GM19035 (cell line): ENCODE results near the gene MLNR.
A peak's percentile ranks its signal among the peaks of the same experiment; 100 is the strongest.

Experiments
- ATAC-seq: cut with Tn5 transposase; IDR thresholded peaks from one replicate; pipeline ENCODE4 v1.9.1; 2021; ENCODE audit not compliant: unreplicated experiment

MLNR gene

GRCh38 chr13:49225223-49226042 is 5.3 kb downstream of the MLNR start:
- no peak for ATAC-seq

GRCh38 chr13:49226613-49227012 is 6.5 kb downstream of the MLNR start:
- no peak for ATAC-seq

DNA sequence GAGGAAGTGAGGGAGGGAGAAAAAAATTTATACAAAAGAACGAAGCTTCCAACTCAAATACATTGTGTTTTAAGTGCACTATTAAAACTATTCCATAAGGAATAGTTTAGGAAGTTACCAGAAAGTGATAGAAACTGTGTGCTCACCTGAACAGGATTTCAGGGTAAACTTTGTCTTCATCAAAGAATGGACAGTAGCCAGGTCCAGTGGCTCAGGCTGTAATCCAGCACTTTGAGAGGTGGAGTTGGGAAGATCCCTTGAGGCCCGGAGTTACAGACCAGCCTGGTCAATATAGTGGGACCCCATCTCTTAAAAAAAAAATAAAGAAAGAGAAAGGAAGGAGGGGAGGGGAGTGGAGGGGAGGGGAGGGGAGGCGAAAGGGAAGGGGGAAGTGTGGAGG is 14.6 kb downstream of the MLNR start:
- no peak for ATAC-seq

GRCh38 chr13:49235856-49236431 is 15.8 kb downstream of the MLNR start:
- ATAC-seq = no peak

GRCh38 chr13:49238621-49239020 is 18.5 kb downstream of the MLNR start:
- ATAC-seq = no peak

GRCh38 chr13:49240017-49240416 is 19.9 kb downstream of the MLNR start:
- ATAC-seq = no peak

- no peak for ATAC-seq
Observed at GRCh38 chr13:49241296-49241695, 21.2 kb downstream of the MLNR start.

DNA sequence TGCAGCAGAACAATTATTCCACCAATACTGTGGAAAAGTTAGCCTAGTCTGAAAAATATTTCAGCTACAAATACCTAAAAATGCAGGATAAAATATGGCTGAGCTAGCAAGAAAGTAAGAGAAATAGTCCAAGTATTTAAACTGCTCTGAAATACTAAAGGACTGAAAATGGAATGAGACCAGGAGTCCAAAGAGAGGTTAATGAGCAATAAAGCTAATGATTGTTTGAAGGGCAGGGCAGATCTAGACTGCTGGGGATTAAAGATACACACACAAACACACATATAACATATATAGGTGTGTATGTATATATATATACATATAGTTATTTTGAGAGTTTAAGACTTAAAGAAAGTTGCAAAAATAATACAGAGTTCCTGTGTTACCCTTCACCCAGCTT is 25.0 kb downstream of the MLNR start:
- ATAC-seq = no peak

DNA sequence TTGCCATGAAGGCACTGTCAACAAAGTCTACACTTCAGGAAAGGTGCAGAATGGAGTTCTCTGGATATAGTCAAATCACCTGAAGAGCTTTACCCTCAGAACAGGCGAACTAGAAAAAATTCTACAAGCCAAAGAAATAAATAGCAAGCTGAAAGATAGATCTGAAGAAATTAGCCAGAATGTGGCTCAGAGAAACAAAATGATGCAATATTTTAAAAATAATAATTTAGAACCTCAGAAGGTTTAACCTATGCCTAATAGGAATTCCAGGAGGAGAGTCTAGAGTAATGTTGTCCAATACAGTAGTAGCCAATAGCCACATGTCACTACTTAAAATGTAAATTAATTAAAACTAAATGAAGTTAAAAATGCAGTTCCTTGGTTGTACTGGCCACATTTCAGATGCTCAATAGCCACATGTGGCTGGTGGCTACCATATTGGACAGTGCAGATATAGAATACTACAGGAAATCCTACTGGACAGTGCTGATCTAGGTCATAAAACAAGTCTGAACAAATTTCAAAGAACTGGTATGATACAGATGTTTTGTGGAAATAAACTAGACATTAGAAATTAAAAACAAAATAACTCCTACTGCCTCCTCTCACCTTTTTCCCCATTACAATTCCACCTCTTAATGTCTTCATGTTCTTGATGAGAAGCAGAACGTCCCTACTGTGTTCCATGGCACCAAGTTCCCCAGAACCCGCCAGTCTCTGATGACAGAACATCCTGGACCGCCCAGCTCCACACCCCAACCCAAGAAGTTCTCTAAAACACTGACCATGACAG is 26.9 kb downstream of the MLNR start:
- peak; percentile 47 for ATAC-seq

DNA sequence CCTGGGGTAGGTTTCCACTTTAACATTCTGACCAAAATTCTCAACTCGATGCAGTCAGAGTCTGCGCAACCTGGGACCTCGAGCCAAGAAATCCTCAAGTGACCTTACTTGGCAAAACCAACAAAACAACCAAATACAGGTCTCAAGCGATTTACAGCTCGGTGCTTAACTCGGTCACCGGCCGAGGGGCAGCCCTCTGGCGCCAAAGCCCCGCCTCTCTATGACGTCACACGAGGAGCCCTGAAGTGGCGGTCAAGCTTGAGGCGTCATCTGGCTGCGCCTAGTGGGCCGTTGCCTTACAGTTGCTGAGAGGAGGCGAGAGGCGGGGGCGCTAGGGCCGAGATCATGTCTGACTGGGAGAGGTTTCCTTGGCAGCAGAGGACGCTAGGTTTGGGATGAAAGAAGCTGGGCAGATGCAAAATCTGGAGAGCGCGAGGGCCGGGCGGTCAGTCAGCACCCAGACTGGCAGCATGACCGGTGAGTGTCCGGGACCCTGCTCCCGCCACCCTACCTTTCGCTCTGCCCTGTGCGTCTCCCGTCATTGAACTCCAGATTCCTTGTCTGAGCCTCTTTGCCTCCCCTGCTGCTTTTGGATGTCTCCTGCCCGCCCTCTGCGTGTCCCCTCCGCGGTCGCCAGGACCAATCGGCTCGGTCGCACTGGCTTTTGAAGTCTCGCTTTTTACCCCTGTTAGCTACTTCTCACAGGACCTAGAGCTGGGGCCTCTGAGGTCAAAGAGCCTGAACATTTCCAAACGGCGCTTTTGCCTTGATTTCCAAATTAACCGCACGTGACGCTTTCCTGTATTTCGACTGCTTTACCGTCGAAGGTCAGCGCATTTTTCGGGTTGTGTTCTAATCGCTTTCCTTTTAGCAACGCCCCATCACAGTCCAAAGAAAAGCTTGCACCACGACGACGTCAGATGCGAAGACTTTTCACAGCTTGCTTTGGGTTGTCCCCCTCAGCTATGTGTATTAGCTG is 27.8 kb downstream of the MLNR start, which contains the start of gene CDADC1:
TSS of gene CDADC1 (plus strand) at position 283 of the 979 bp plus-strand sequence. CDS start at position 396, 113 bp downstream.
- ATAC-seq = peak; percentile 97

GRCh38 chr13:49248622-49249002 is 28.5 kb downstream of the MLNR start:
- ATAC-seq = no peak

DNA sequence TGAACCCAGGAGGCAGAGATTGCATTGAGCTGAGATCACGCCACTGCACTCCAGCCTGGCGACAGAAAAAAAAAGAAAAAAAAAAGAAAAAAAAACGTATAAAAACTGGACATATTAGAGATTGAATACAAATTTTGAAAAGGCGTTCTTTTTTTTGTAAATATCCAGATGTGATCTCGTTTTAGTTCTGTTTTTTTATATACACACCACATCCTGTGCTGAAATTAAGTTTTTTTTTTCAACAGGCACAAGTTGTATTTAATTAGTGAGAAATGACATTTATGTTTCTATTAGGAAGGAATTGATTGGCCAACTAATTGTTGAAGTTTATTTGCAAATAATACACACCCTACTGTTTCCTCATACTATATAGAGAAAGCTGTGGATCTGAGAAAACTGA is 31.2 kb downstream of the MLNR start:
- no peak for ATAC-seq

DNA sequence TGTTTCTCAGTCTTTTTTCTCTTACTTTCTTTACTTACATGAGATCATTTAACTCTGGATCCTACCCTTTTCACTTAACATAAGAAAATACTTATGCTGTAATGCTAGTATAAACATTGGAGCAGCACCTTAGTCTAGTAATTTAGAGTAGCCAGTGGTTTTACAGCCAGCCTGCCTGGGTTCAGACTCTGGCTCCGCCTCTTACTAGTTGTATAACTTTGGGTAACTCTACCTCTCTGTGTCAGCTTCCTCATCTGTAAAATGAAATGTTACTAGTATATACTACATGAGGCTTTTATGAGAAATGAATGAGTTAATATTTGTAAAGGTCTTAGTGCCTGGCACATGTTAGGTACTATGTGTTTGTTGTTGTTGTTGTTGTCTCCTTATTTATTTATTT is 33.2 kb downstream of the MLNR start:
- no peak for ATAC-seq

DNA sequence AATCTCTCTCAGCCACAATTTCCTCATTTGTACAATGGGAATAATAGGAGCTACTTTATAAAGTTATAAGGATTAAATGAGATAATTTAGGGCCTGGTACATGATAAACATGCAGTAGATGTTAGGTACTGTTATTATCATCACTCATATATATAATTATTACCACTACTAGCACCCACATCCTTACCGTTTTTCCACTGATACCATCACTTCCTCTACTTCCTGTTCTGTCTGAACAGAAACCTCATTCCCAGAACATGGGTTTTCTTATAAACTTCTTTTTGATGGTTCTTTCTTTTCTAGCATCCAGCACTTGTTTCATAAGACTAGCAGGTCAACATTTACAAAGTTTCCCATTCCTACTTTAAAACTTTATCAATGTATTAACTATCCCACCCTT is 33.9 kb downstream of the MLNR start:
- ATAC-seq = no peak

DNA sequence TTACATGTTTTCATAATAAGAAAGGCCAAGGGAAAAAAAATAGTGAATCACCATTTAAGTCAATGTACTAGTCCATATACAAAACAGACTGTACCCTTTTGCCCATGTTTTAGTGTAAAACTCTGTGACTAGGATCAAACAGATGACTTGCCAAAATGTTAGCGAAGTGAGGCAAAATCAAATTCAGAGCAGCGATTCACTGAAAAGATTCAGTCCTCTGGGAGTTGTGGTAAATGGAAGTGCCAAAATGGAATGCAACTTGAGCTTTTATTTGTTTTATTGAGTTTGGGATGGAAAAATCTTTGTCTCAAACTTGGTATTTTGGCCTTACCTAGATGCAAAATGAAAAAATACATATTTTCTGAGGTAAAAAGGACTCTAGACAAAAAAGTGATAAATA is 36.7 kb downstream of the MLNR start:
- ATAC-seq = no peak

GRCh38 chr13:49258089-49258796 is 38.1 kb downstream of the MLNR start:
- no peak for ATAC-seq

- ATAC-seq = no peak
Observed at GRCh38 chr13:49259586-49259985, 39.4 kb downstream of the MLNR start.

GRCh38 chr13:49262634-49263033 is 42.5 kb downstream of the MLNR start:
- ATAC-seq = no peak

GRCh38 chr13:49265822-49266221 is 45.7 kb downstream of the MLNR start:
- no peak for ATAC-seq

- ATAC-seq = no peak
Observed at GRCh38 chr13:49271264-49271663, 51.1 kb downstream of the MLNR start.
